Measurements from ENCODE around the gene COL27A1.

The COL27A1 gene

GRCh38 chr9:114181607-114182409, 26.5 kb downstream of the COL27A1 start:
- DNase-seq (ENCODE audit: low read depth in 1 of 2, low spot score in 1 of 2): no peak
- Histone ChIP-seq H3K27ac (replicated peaks) (no peak overlapping the region), H3K27me3 (ENCODE audit: insufficient read depth, poor library complexity, severe bottlenecking) (peaks cover 7% of the 10 kb centered on the region), H3K4me3 (replicated peaks; ENCODE audit: insufficient read depth, low read length) (no peak overlapping the region)
- no peak for TF ChIP-seq REST (IDR thresholded peaks at IDR 0.05; ENCODE audit: insufficient replicate concordance, low read depth)
- TF ChIP-seq SPI1 (IDR thresholded peaks at IDR 0.05; ENCODE audit: borderline replicate concordance, low read depth): no peak
- no peak for TF ChIP-seq GABPA (IDR thresholded peaks at IDR 0.05; ENCODE audit: low read depth)
- TF ChIP-seq POLR2AphosphoS5 (IDR thresholded peaks at IDR 0.05; ENCODE audit: low read depth): no peak
- no peak for TF ChIP-seq CTCF (IDR thresholded peaks at IDR 0.05; ENCODE audit: insufficient read depth, low read length)

- no peak for TF ChIP-seq GABPA (IDR thresholded peaks at IDR 0.05; ENCODE audit: low read depth)
- no peak for TF ChIP-seq CTCF (IDR thresholded peaks at IDR 0.05; ENCODE audit: insufficient read depth, low read length)
- no peak for TF ChIP-seq POLR2AphosphoS5 (IDR thresholded peaks at IDR 0.05; ENCODE audit: low read depth)
- no peak for TF ChIP-seq REST (IDR thresholded peaks at IDR 0.05; ENCODE audit: insufficient replicate concordance, low read depth)
- TF ChIP-seq SPI1 (IDR thresholded peaks at IDR 0.05; ENCODE audit: borderline replicate concordance, low read depth): no peak
- H3K4me3 ChIP-seq (replicated peaks; ENCODE audit: insufficient read depth, low read length): no peak overlapping the region
- no peak for DNase-seq (ENCODE audit: low read depth in 1 of 2, low spot score in 1 of 2)
- H3K27ac ChIP-seq (replicated peaks): no peak overlapping the region
- H3K27me3 ChIP-seq (ENCODE audit: insufficient read depth, poor library complexity, severe bottlenecking): peaks cover 2% of the 10 kb centered on the region
These were observed 27.7 kb downstream of the COL27A1 start for GRCh38 chr9:114183006-114183405.

- Histone ChIP-seq H3K27me3 (ENCODE audit: insufficient read depth, poor library complexity, severe bottlenecking) (no peaks in the 10 kb centered on the region), H3K4me3 (replicated peaks; ENCODE audit: insufficient read depth, low read length) (no peak overlapping the region), H3K27ac (replicated peaks) (no peak overlapping the region)
- DNase-seq (ENCODE audit: low read depth in 1 of 2, low spot score in 1 of 2): no peak
- TF ChIP-seq POLR2AphosphoS5 (IDR thresholded peaks at IDR 0.05; ENCODE audit: low read depth) (no peak), CTCF (IDR thresholded peaks at IDR 0.05; ENCODE audit: insufficient read depth, low read length) (no peak), GABPA (IDR thresholded peaks at IDR 0.05; ENCODE audit: low read depth) (no peak), SPI1 (IDR thresholded peaks at IDR 0.05; ENCODE audit: borderline replicate concordance, low read depth) (no peak), REST (IDR thresholded peaks at IDR 0.05; ENCODE audit: insufficient replicate concordance, low read depth) (no peak)
These were observed 28.7 kb downstream of the COL27A1 start for GRCh38 chr9:114184071-114184470.
